GM21717 (cell line): Measurements from ENCODE around the gene TNFRSF1A.
"Not testable (repeated sequence)": the region's sequence is repeated elsewhere in the genome, so short reads cannot be mapped to it uniquely, and the experiment has no call there.

Experiments
- ATAC-seq: cut with Tn5 transposase; IDR thresholded peaks from one replicate; pipeline ENCODE4 v1.9.1; 2021; ENCODE audit warnings: mild to moderate bottlenecking, moderate library complexity; ENCODE audit not compliant: unreplicated experiment

Gene TNFRSF1A

GRCh38 chr12:6307529-6307928, 34.3 kb downstream of the TNFRSF1A start:
- no peak for ATAC-seq

- ATAC-seq = no peak
Measured at GRCh38 chr12:6306599-6307220, 35.2 kb downstream of the TNFRSF1A start.

- no peak for ATAC-seq
Measured at GRCh38 chr12:6306151-6306550, 35.7 kb downstream of the TNFRSF1A start.

GRCh38 chr12:6303071-6303470, 38.8 kb downstream of the TNFRSF1A start:
- no peak for ATAC-seq

- no peak for ATAC-seq
Measured at GRCh38 chr12:6302621-6303020, 39.3 kb downstream of the TNFRSF1A start.

GRCh38 chr12:6301721-6302120, 40.2 kb downstream of the TNFRSF1A start:
- ATAC-seq = no peak

GRCh38 chr12:6297170-6297569, 44.7 kb downstream of the TNFRSF1A start:
- ATAC-seq = no peak

GRCh38 chr12:6295094-6295811, 46.6 kb downstream of the TNFRSF1A start:
- ATAC-seq = no peak

- no peak for ATAC-seq
Measured at GRCh38 chr12:6294156-6295093, 47.5 kb downstream of the TNFRSF1A start.

- no peak for ATAC-seq
Measured at GRCh38 chr12:6292606-6293005, 49.3 kb downstream of the TNFRSF1A start.

- not testable (repeated sequence) for ATAC-seq
Measured at GRCh38 chr12:6289906-6290305, 52.0 kb downstream of the TNFRSF1A start.

- not testable (repeated sequence) for ATAC-seq
Measured at GRCh38 chr12:6289081-6289480, 52.8 kb downstream of the TNFRSF1A start.

GRCh38 chr12:6288235-6288634, 53.6 kb downstream of the TNFRSF1A start:
- ATAC-seq = no peak

- no peak for ATAC-seq
Measured at GRCh38 chr12:6285532-6286306, 56.2 kb downstream of the TNFRSF1A start.

GRCh38 chr12:6285063-6285477, 56.8 kb downstream of the TNFRSF1A start:
- ATAC-seq = no peak

- no peak for ATAC-seq
Measured at GRCh38 chr12:6284273-6284672, 57.6 kb downstream of the TNFRSF1A start.

GRCh38 chr12:6282453-6282840, 59.4 kb downstream of the TNFRSF1A start:
- ATAC-seq = no peak

- no peak for ATAC-seq
Measured at GRCh38 chr12:6281081-6281809, 60.6 kb downstream of the TNFRSF1A start.

- ATAC-seq = no peak
Measured at GRCh38 chr12:6280672-6281071, 61.2 kb downstream of the TNFRSF1A start.

GRCh38 chr12:6280053-6280469, 61.8 kb downstream of the TNFRSF1A start:
- no peak for ATAC-seq
